ENCODE results near the gene RPL22L1. TPM values are rescaled to one million over a fixed set of nuclear protein-coding genes. Genes with fewer than 3 reads are reported as not detected.

RPL22L1 gene
- polyA plus RNA-seq, 6 donors from 2014 or later: 35.0 to 142 (median 101) TPM

DNA sequence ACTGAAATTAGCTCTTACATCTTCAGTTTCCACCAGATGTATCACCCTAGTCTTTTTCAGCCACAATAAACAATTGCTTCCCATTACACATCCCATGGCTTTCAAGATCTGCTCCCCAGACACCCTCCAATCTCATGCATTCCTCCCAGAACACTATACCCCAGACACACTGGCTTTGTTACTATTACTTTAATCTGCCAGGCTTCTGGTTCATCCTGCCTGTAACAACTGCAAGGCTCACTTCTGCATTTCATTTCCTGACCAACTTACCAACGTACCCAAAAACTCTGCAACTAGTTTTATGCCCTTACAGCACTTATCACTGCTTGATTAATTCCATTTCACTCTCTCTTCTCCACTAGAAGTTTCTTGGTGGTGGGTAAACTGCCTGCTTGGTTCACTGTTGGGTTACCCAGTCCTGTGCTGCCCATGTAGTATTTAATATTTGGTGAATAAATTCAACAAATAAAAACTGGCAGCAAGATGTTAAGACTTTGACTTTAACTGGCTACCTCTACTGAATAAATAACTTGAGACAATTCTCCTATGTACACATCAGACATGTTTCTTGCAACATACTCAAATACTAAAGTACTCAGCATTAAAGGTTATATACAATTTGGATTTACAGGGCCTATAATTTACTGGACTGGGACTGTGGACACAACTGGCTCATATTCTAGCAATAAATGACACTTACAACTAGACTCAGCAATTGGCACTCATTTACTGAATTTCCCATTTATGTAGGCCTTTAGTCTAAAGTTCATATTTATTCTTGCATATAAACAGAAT lies 2.7 kb downstream of the RPL22L1 start:
- Mint-ChIP-seq H3K4me3 (peak overlapping the region; percentile 32 to 67 (median 56)), H3K36me3 (peaks cover 9 to 27% of the 10 kb centered on the region in 2 donors)
- DNase-seq: peak; percentile 72

DNA sequence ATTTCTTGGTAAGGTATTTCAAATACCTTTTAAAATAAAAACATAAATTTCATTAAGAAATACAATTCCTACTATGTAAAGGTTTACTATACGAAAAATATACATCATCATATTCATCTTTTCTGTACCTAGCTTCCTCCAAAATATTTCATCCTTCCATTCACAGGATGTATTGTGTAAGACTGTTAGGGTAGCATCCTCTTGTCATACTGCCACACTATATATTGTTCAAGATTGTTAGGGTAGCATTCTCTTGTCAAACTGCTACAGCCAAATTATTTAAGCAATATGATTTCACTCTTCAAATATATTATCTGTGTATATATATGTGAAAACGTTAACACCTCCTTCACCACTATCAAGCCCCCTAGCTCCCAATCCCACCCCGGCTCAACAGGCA lies 3.5 kb downstream of the RPL22L1 start:
- peak overlapping the region in 2 of 6 donors; percentile 50 to 85 for H3K27ac Mint-ChIP-seq
- peaks cover 0 to 1% (median 0%) of the 10 kb centered on the region in 7 donors for H3K9me3 Mint-ChIP-seq
- DNase-seq (no peak), ATAC-seq (ENCODE audit: low read depth in 2 of 2) (no peak)
- H3K27me3 Mint-ChIP-seq: no peaks in the 10 kb centered on the region
- H3K4me1 Mint-ChIP-seq: peaks cover 20 to 39% (median 37%) of the 10 kb centered on the region in 3 donors
- peak overlapping the region in 1 of 8 donors; percentile 66 for H3K4me3 Mint-ChIP-seq
- peaks cover 9 to 27% of the 10 kb centered on the region in 2 donors for H3K36me3 Mint-ChIP-seq

More for the DNA sequence above, 2.7 kb downstream of the RPL22L1 start:
- ATAC-seq (ENCODE audit: low read depth in 2 of 2): peak; percentile 61 to 63
- Mint-ChIP-seq H3K27ac (peak overlapping the region; percentile 31 to 85 (median 72)), H3K27me3 (no peaks in the 10 kb centered on the region), H3K9me3 (peaks cover 0 to 1% (median 0%) of the 10 kb centered on the region in 7 donors), H3K4me1 (peaks cover 20 to 39% (median 37%) of the 10 kb centered on the region in 3 donors)

DNA sequence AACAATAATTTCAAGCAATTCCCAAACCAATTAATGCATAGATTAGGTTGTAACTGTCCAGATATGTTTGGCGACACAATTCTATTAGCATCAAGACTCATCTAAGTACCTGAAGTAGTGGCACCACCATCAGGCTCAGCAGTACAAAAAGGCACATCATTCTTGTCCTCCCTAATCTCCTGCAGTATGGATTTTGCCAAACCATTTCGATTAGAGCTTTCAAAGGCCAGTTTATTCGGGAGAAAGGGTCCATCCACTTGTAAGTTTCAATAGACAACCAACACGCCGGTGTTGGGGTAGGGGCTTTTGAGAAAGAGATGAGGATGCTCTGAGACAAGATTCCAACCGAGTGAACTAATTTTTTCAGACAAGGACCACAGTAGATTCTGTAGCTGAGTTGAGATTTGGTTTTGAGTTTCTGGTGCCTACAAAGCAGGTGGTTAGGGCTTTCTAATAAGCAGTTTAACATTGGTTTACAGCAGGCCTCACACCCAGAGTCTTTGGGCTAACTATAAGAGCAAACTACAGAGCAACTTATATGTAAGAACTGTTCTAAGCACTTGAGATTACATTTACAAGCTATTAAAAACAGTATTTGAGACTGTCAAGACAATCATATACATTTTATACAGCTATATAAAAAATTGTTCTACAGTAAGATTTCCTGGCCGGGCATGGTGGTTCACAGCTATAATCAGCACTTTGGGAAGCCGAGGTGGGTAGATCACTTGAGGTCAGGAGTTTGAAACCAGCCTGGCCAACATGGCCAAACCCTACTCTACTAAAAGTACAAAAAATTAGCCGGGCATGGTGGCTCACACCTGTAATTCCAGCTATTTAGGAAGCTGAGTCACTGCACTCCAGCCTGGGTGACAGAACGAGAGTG lies 4.5 kb downstream of the RPL22L1 start:
- no peaks in the 10 kb centered on the region for H3K27me3 Mint-ChIP-seq
- ATAC-seq (ENCODE audit: low read depth in 2 of 2): no peak
- H3K27ac Mint-ChIP-seq: peak overlapping the region in 2 of 6 donors; percentile 70 to 87
- no peak overlapping the region for H3K4me3 Mint-ChIP-seq
- DNase-seq: no peak
- peaks cover 0 to 1% (median 0%) of the 10 kb centered on the region in 7 donors for H3K9me3 Mint-ChIP-seq
- peaks cover 9 to 27% of the 10 kb centered on the region in 2 donors for H3K36me3 Mint-ChIP-seq
- peaks cover 20 to 37% (median 34%) of the 10 kb centered on the region in 3 donors for H3K4me1 Mint-ChIP-seq

DNA sequence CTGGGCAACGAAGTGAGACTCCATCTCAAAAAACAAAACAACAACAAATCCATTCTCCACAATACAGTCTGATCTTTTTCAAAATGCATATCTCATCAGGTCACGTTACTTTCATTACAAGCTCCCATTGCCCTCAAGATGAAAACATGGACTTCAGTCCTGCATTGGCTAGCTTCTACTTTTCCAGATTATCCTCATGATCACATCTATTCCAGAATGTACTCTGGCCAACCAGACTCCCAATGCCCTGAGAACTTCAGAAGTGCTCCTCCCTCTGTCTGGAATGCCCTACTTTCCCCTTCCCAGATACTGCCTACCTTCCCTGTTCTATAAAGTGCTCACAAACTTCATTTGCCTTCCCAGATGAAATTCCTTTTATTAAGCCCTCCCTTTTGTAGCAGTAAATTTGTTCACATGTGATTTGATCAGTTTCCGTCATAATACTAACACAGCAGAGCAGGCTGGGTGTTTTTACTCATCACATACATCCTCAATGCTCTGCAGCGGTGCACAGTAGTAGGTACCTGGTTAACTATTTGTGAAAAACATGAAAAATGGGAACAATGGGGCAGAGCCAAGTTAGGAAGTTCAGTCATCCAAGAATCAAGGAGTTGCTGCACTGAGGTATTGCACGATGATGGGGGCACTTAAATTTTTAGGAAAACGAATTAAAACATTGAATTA lies 5.3 kb downstream of the RPL22L1 start:
- ATAC-seq (ENCODE audit: low read depth in 2 of 2) (no peak), DNase-seq (no peak)
- Mint-ChIP-seq H3K4me1 (peaks cover 15 to 32% (median 26%) of the 10 kb centered on the region in 3 donors), H3K27ac (peak overlapping the region in 2 of 6 donors; percentile 65 to 89), H3K4me3 (no peak overlapping the region), H3K36me3 (peaks cover 5 to 21% of the 10 kb centered on the region in 2 donors), H3K9me3 (peaks cover 0 to 1% (median 0%) of the 10 kb centered on the region in 7 donors), H3K27me3 (no peaks in the 10 kb centered on the region)

DNA sequence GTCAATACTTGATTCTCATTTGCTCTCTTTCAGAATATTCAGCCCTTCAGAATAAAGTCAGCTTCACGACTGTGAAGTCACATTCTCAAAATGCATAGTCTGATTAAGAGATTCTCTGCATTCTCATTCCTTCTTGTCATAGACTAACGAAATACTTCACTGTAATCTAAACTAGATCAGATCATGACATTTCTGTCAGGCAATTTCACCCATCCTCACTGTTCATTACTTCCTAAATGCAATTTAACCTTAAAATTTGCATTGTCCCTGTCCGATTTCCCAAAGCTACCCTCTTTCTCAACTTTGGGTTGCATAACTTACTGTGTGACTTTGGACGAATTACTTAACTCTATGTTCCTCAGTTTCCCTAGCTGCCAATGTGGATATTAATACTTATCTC lies 6.2 kb downstream of the RPL22L1 start:
- DNase-seq (no peak), ATAC-seq (ENCODE audit: low read depth in 2 of 2) (no peak)
- Mint-ChIP-seq H3K9me3 (peaks cover 0 to 1% (median 0%) of the 10 kb centered on the region in 7 donors), H3K4me1 (peaks cover 13 to 23% (median 20%) of the 10 kb centered on the region in 3 donors), H3K36me3 (peaks cover 5 to 19% of the 10 kb centered on the region in 2 donors), H3K27me3 (no peaks in the 10 kb centered on the region), H3K4me3 (no peak overlapping the region), H3K27ac (peak overlapping the region in 1 of 6 donors; percentile 65)

DNA sequence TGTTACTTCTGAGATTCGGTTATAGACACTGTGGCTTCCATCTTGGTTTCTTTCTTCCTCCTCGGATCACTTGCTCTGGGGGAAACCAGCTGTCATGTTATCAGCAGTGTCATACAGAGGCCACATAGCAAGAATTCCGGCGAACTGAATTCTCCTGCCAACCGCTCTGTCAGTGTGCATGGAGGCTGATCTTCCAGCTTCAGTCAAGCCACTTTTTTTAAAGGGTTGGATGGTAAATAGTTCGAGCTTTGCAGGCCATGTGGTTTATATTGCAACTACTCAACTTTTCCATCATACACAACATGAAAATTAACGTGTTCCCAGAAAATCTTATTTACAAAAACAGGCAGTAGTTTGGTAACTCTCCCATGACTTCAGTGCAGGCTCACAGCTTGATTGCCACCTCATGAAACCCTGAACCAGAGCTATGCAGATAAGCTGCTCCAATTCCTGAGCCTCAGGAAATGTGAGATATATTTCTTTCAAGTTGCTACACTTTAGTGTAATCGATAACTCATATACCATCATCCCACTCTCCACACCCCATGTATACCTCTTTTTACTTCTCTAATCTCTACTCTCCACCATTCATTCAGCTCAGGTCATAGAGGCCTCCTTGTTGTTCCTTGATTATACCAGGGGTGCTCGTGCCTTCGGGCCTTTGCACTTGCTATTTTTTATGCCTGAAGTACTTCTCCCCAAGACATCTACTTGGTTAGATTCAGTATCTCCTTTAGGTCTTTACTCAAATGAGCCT lies 7.2 kb downstream of the RPL22L1 start:
- Mint-ChIP-seq H3K4me3 (peak overlapping the region in 1 of 8 donors; percentile 57), H3K27me3 (no peaks in the 10 kb centered on the region), H3K9me3 (peaks cover 0 to 1% (median 0%) of the 10 kb centered on the region in 7 donors), H3K36me3 (peaks cover 5 to 19% of the 10 kb centered on the region in 2 donors), H3K4me1 (peaks cover 13 to 19% (median 14%) of the 10 kb centered on the region in 3 donors), H3K27ac (peak overlapping the region in 2 of 6 donors; percentile 42 to 69)
- DNase-seq: no peak
- ATAC-seq (ENCODE audit: low read depth in 2 of 2): no peak

DNA sequence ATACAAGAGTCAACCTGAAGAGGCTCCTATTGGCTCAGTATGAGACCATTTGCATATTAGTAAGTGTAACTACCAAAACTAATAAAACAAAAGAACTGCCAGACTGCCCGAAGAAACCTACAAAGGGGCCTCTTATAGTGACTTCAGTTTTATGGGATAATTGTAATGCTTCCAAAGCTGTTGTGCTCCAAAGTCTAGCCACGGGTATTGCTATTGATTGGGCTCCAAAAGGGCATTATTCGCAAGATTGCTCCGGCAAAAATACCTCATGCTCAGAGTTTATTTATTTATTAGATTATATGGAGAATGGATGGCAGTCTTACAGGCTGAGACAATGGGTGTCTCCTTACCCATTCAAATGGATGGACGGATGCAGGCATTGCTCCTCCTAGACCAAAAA lies 11.4 kb downstream of the RPL22L1 start:
- DNase-seq (no peak), ATAC-seq (ENCODE audit: low read depth in 2 of 2) (no peak)
- H3K9me3 Mint-ChIP-seq: no peaks in the 10 kb centered on the region
- no peaks in the 10 kb centered on the region for H3K4me1 Mint-ChIP-seq
- H3K27me3 Mint-ChIP-seq: peaks cover 0 to 17% (median 14%) of the 10 kb centered on the region in 3 donors
- no peaks in the 10 kb centered on the region for H3K36me3 Mint-ChIP-seq
- H3K4me3 Mint-ChIP-seq: no peak overlapping the region
- no peak overlapping the region for H3K27ac Mint-ChIP-seq

DNA sequence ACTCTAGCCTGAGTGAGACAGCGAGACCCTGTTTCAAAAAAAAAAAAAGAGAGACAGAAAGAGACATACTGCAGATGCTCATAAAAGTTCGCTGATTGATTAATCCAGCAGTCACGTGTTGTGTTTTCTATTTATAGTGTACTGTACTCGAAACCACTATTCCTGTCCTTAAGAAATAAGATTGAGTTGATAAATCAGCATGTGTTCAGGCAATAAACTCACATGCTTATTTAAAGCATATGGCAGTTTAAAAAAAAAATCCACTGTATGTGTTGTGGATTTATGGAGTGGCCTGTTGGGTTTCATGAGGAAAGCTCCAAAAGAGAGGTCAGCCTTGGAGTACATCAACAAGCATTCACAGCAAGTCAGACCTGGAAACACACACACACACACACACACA lies 17.7 kb downstream of the RPL22L1 start:
- Mint-ChIP-seq H3K4me3 (no peak overlapping the region), H3K9me3 (no peaks in the 10 kb centered on the region), H3K4me1 (no peaks in the 10 kb centered on the region), H3K27me3 (peaks cover 3 to 36% (median 21%) of the 10 kb centered on the region in 3 donors), H3K27ac (peak overlapping the region in 1 of 6 donors; percentile 68), H3K36me3 (no peaks in the 10 kb centered on the region)
- DNase-seq (no peak), ATAC-seq (ENCODE audit: low read depth in 2 of 2) (no peak)

DNA sequence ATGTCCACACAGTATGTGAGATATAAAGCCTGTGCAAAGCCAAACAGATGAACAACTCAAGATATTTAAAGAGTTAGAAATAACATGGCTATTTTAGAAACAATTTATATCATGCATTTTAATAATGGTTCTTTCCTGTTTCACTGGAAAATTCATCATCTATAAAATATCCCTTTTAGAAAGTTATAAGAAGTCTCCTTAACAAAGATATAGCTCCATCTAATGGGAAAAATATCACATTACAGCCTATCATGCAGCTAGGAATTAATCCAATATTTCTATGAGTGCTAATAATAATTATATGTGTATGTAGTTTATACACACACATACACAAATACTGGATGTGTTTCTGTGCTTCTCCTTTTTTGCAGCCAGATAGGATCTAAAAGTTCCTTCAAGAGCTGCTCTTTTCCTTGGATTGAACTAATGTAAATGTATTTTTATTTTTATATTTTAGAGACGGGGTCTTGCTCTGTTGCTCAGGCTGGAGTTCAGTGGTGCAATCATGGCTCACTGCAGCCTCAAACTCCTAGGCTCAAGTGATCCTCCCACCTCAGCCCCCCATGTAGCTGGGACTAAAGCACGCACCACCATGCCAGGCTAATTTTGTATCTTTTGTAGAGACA lies 21.6 kb downstream of the RPL22L1 start:
- H3K9me3 Mint-ChIP-seq: peaks cover 0 to 12% (median 5%) of the 10 kb centered on the region in 7 donors
- H3K36me3 Mint-ChIP-seq: peaks cover 0 to 5% of the 10 kb centered on the region in 2 donors
- no peak for ATAC-seq (ENCODE audit: low read depth in 2 of 2)
- H3K27ac Mint-ChIP-seq: no peak overlapping the region
- no peak for DNase-seq
- H3K27me3 Mint-ChIP-seq: peaks cover 3 to 34% (median 12%) of the 10 kb centered on the region in 3 donors
- H3K4me3 Mint-ChIP-seq: no peak overlapping the region
- H3K4me1 Mint-ChIP-seq: no peaks in the 10 kb centered on the region

DNA sequence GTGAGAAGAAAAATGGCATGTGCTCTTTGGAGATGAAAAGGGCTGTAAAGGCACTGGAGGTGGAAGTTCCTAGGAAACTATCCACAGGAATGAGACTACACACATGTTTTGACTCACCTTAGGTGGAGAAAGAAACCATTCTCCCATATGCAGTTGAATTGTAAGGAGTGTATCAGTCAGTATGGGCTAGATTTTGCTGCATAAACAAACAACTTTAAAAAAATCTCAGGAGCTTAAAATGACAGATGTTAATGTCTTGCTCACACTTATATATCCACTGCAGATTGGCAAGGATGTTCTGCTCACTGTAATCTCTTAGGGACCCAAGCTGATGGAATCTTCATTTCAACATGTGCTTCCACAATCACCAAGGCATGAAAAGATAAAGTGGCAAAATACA lies 25.6 kb downstream of the RPL22L1 start:
- Mint-ChIP-seq H3K9me3 (peaks cover 0 to 12% (median 5%) of the 10 kb centered on the region in 7 donors), H3K4me1 (no peaks in the 10 kb centered on the region), H3K27ac (no peak overlapping the region), H3K4me3 (no peak overlapping the region), H3K36me3 (peaks cover 0 to 5% of the 10 kb centered on the region in 2 donors), H3K27me3 (peaks cover 0 to 28% (median 21%) of the 10 kb centered on the region in 3 donors)
- ATAC-seq (ENCODE audit: low read depth in 2 of 2) (no peak), DNase-seq (no peak)

DNA sequence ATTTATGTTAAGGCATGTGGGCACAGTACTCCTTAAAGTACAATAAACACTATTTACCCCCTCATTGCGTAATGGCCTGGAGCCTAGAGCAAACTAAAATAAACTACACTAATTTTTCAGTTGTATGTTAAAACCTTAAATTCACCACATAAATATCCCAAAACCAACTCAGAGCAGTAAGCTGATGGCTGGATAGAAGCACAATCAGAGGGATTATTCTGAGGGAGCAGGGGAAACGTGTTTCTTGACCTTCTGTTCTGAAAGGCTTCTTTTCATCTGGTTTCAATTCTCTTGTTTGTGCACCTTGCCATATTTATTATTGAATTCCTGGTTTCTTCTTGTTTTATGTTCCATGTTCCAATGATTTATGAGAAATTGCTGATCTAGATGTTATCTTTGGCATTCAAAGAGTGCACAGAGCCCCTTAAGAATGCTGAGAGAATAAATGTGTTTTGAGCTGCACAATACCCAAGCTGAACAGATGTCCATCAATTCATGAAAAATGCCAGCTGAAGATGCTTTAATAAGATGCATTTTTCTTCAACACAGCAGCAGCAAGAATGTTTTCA lies 29.6 kb downstream of the RPL22L1 start:
- H3K4me1 Mint-ChIP-seq: no peaks in the 10 kb centered on the region
- H3K27ac Mint-ChIP-seq: no peak overlapping the region
- H3K9me3 Mint-ChIP-seq: peaks cover 0 to 18% (median 5%) of the 10 kb centered on the region in 7 donors
- H3K4me3 Mint-ChIP-seq: no peak overlapping the region
- peaks cover 13 to 41% (median 33%) of the 10 kb centered on the region in 3 donors for H3K27me3 Mint-ChIP-seq
- H3K36me3 Mint-ChIP-seq: peaks cover 5 to 8% of the 10 kb centered on the region in 2 donors
- no peak for ATAC-seq (ENCODE audit: low read depth in 2 of 2)
- no peak for DNase-seq

Data from naive B cell (primary cell).